RWPE2 (cell line): ENCODE results near the gene CCDC171.
A peak's percentile ranks its signal among the peaks of the same experiment; 100 is the strongest.
"Not testable (repeated sequence)": the region's sequence is repeated elsewhere in the genome, so short reads cannot be mapped to it uniquely, and the experiment has no call there.

Experiments used
- ATAC-seq: fragments of 200-7000 bp; cut with Tn5 transposase; 3 replicates; pipeline ENCODE4 v1.9.1; 2021; ENCODE audit warnings: low read depth
- DNase-seq: peaks from one replicate; pipeline ENCODE4 v3.0.0-alpha.2; 2020; ENCODE audit warnings: low spot score
- H3K27ac ChIP-seq: fragments of 450-650 bp; 2 replicates; pipeline ENCODE4 v1.5.1; 2017; ENCODE audit warnings: mild to moderate bottlenecking; ENCODE audit not compliant: poor library complexity, severe bottlenecking
- H3K27me3 ChIP-seq: fragments of 250-450 bp; sonication (Bioruptor Pico); 2 replicates; pipeline ENCODE4 v1.5.1; 2021; ENCODE audit warnings: mild to moderate bottlenecking, moderate library complexity; ENCODE audit not compliant: insufficient read depth, poor library complexity, severe bottlenecking
- H3K36me3 ChIP-seq: fragments of 250-450 bp; sonication (Bioruptor Pico); 2 replicates; pipeline ENCODE4 v1.5.1; 2020; ENCODE audit warnings: low read depth, mild to moderate bottlenecking, moderate library complexity
- H3K4me1 ChIP-seq: fragments of 250-450 bp; sonication (Bioruptor Pico); 2 replicates; pipeline ENCODE4 v1.5.1; 2021; ENCODE audit warnings: mild to moderate bottlenecking, moderate library complexity; ENCODE audit not compliant: insufficient read depth, poor library complexity, severe bottlenecking
- H3K4me3 ChIP-seq: fragments of 250-450 bp; sonication (Bioruptor Pico); 2 replicates; pipeline ENCODE4 v1.5.1; 2021; ENCODE audit warnings: mild to moderate bottlenecking, moderate library complexity; ENCODE audit not compliant: severe bottlenecking
- H3K9me3 ChIP-seq: fragments of 250-450 bp; sonication (Bioruptor Pico); 2 replicates; pipeline ENCODE4 v1.5.1; 2021; ENCODE audit warnings: mild to moderate bottlenecking, moderate library complexity; ENCODE audit not compliant: severe bottlenecking
- CTCF ChIP-seq: fragments of 450-650 bp; IDR thresholded peaks from one replicate; pipeline ENCODE4 v1.5.1; 2017; ENCODE audit warnings: mild to moderate bottlenecking, moderate library complexity; ENCODE audit not compliant: poor library complexity, severe bottlenecking

Gene CCDC171

GRCh38 chr9:15785584-15785983 lies 232.7 kb downstream of the CCDC171 start:
- Histone ChIP-seq H3K36me3 (no peaks in the 10 kb centered on the region), H3K27me3 (no peaks in the 10 kb centered on the region), H3K27ac (no peak overlapping the region), H3K9me3 (no peaks in the 10 kb centered on the region), H3K4me3 (no peak overlapping the region), H3K4me1 (no peaks in the 10 kb centered on the region)
- no peak for DNase-seq
- ATAC-seq = no peak
- no peak for TF ChIP-seq CTCF

- no peak overlapping the region for H3K27ac ChIP-seq
- DNase-seq = no peak
These were observed 233.8 kb downstream of the CCDC171 start for GRCh38 chr9:15786616-15787015.

GRCh38 chr9:15810219-15810899 lies 257.5 kb downstream of the CCDC171 start:
- ATAC-seq, H3K27me3 ChIP-seq: not testable (repeated sequence)

More at GRCh38 chr9:15786616-15787015, 233.8 kb downstream of the CCDC171 start:
- no peaks in the 10 kb centered on the region for H3K27me3 ChIP-seq
- TF ChIP-seq CTCF = no peak
- no peaks in the 10 kb centered on the region for H3K4me1 ChIP-seq
- no peak for ATAC-seq
- H3K4me3 ChIP-seq = no peak overlapping the region
- no peaks in the 10 kb centered on the region for H3K36me3 ChIP-seq
- H3K9me3 ChIP-seq = no peaks in the 10 kb centered on the region

GRCh38 chr9:15813076-15813475 lies 260.2 kb downstream of the CCDC171 start:
- H3K27ac ChIP-seq = no peak overlapping the region
- no peaks in the 10 kb centered on the region for H3K9me3 ChIP-seq
- no peaks in the 10 kb centered on the region for H3K4me1 ChIP-seq
- H3K27me3 ChIP-seq = no peaks in the 10 kb centered on the region
- no peaks in the 10 kb centered on the region for H3K36me3 ChIP-seq
- no peak for ATAC-seq
- H3K4me3 ChIP-seq = no peak overlapping the region
- no peak for TF ChIP-seq CTCF
- no peak for DNase-seq

More at GRCh38 chr9:15810219-15810899, 257.5 kb downstream of the CCDC171 start:
- H3K4me3 ChIP-seq, H3K27ac ChIP-seq, H3K36me3 ChIP-seq, DNase-seq, H3K9me3 ChIP-seq, H3K4me1 ChIP-seq: not testable (repeated sequence)

- no peaks in the 10 kb centered on the region for H3K9me3 ChIP-seq
- ATAC-seq (0 out of 3 replicates have a peak, but pooled peaks have one; percentile 45), DNase-seq (no peak)
- H3K27me3 ChIP-seq = no peaks in the 10 kb centered on the region
- peak; percentile 65 for TF ChIP-seq CTCF
- H3K4me3 ChIP-seq = no peak overlapping the region
- H3K4me1 ChIP-seq = no peaks in the 10 kb centered on the region
- H3K36me3 ChIP-seq = no peaks in the 10 kb centered on the region
- no peak overlapping the region for H3K27ac ChIP-seq
These were observed 271.5 kb downstream of the CCDC171 start for GRCh38 chr9:15824310-15824709.
